Lower leg skin (tissue), 3 donors: ENCODE results near the gene BSPRY.

ENCODE experiments used
- POLR2A ChIP-seq, 2 donors: fragments of 450-650 bp; IDR thresholded peaks; one replicate each; pipeline ENCODE4 v1.6.1; 2016 to 2017; ENCODE audit warnings: antibody characterized with exemption in 2 of 2, mild to moderate bottlenecking in 1 of 2, moderate library complexity in 1 of 2
- TF ChIP-seq, protein P1 (sequence below), 3 donors: fragments of 450-650 bp; IDR thresholded peaks; one replicate each; pipeline ENCODE4 v1.5.1; 2016; ENCODE audit warnings: antibody characterized with exemption in 3 of 3, mild to moderate bottlenecking in 3 of 3, moderate library complexity in 2 of 3

DNA sequence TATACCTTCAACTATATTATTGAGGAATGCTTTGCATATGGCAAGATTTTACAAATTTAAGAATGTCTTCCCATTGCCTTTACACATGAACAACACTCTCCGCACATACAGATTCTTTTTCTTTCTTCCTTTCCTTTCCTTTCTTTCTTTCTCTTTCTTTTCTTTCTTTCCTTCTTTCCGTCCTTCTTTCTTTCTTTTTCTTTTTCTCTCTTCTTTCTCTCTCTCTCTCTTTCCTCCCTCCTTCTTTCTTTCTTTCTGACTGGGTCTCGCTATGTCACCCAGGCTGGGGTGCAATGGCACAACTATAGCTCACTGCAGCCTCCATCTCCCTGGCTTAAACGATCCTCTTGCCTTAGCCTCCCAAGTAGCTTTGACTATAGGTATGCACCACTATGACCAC is 23.1 kb upstream of the BSPRY start:
- TF ChIP-seq, protein P1, sequence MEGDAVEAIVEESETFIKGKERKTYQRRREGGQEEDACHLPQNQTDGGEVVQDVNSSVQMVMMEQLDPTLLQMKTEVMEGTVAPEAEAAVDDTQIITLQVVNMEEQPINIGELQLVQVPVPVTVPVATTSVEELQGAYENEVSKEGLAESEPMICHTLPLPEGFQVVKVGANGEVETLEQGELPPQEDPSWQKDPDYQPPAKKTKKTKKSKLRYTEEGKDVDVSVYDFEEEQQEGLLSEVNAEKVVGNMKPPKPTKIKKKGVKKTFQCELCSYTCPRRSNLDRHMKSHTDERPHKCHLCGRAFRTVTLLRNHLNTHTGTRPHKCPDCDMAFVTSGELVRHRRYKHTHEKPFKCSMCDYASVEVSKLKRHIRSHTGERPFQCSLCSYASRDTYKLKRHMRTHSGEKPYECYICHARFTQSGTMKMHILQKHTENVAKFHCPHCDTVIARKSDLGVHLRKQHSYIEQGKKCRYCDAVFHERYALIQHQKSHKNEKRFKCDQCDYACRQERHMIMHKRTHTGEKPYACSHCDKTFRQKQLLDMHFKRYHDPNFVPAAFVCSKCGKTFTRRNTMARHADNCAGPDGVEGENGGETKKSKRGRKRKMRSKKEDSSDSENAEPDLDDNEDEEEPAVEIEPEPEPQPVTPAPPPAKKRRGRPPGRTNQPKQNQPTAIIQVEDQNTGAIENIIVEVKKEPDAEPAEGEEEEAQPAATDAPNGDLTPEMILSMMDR (IDR thresholded peaks at IDR 0.05) = no peak
- TF ChIP-seq POLR2A (IDR thresholded peaks at IDR 0.05) = no peak
